ENCODE results near the gene KSR1. TPM values are rescaled to one million over a fixed set of nuclear protein-coding genes. Genes with fewer than 3 reads are reported as not detected.

Gene KSR1
- total RNA-seq, 1 experiment from 2014 or later = 41.7 TPM

- peaks cover 13% of the 10 kb centered on the region for H3K36me3 ChIP-seq (ENCODE audit: insufficient read depth, low read length, poor library complexity, severe bottlenecking)
- no peak for DNase-seq (ENCODE audit: low spot score)
- H3K27me3 ChIP-seq (replicated peaks; ENCODE audit: insufficient read depth, low read depth, low read length, poor library complexity) = no peaks in the 10 kb centered on the region
- no peak overlapping the region for H3K4me3 ChIP-seq (ENCODE audit: low read depth, low read length, poor library complexity, severe bottlenecking)
- no peaks in the 10 kb centered on the region for H3K4me1 ChIP-seq (ENCODE audit: insufficient read depth, low read length, poor library complexity, severe bottlenecking)
- CTCF ChIA-PET = no interaction called here
- no peaks in the 10 kb centered on the region for H3K9me3 ChIP-seq (ENCODE audit: low read depth, low read length, poor library complexity, severe bottlenecking)
- intact Hi-C loops (cut with micrococcal nuclease; ENCODE audit: unreplicated experiment) = no loop called here
- POLR2A ChIA-PET (ENCODE audit: low non-redundant PET) = no interaction called here
- no TSS peak for BruUV-seq (replicated peaks)
- no peak for TF ChIP-seq CTCF (conservative IDR thresholded peaks at IDR 0.05; ENCODE audit: low read depth, low read length)
- no peak for TF ChIP-seq EZH2 (IDR thresholded peaks at IDR 0.05; ENCODE audit: borderline replicate concordance, low read depth, low read length, poor library complexity, severe bottlenecking)
- H3K27ac ChIP-seq (ENCODE audit: low read depth, low read length, poor library complexity, severe bottlenecking) = no peak overlapping the region
Measured at GRCh38 chr17:27612160-27612770, 156.0 kb downstream of the KSR1 start.

- no peaks in the 10 kb centered on the region for H3K4me1 ChIP-seq (ENCODE audit: insufficient read depth, low read length, poor library complexity, severe bottlenecking)
- H3K27me3 ChIP-seq (replicated peaks; ENCODE audit: insufficient read depth, low read depth, low read length, poor library complexity) = no peaks in the 10 kb centered on the region
- H3K9me3 ChIP-seq (ENCODE audit: low read depth, low read length, poor library complexity, severe bottlenecking) = no peaks in the 10 kb centered on the region
- H3K27ac ChIP-seq (ENCODE audit: low read depth, low read length, poor library complexity, severe bottlenecking) = no peak overlapping the region
- BruUV-seq (replicated peaks) = no TSS peak
- no peak overlapping the region for H3K4me3 ChIP-seq (ENCODE audit: low read depth, low read length, poor library complexity, severe bottlenecking)
- ChIA-PET POLR2A (ENCODE audit: low non-redundant PET) (no interaction called here), CTCF (no interaction called here)
- DNase-seq (ENCODE audit: low spot score) = no peak
- TF ChIP-seq CTCF (conservative IDR thresholded peaks at IDR 0.05; ENCODE audit: low read depth, low read length) (no peak), EZH2 (IDR thresholded peaks at IDR 0.05; ENCODE audit: borderline replicate concordance, low read depth, low read length, poor library complexity, severe bottlenecking) (no peak)
- intact Hi-C loops (cut with micrococcal nuclease; ENCODE audit: unreplicated experiment) = no loop called here
- H3K36me3 ChIP-seq (ENCODE audit: insufficient read depth, low read length, poor library complexity, severe bottlenecking) = peaks cover 13% of the 10 kb centered on the region
Measured at GRCh38 chr17:27613433-27613832, 157.2 kb downstream of the KSR1 start.

GRCh38 chr17:27615121-27615520 lies 158.9 kb downstream of the KSR1 start:
- Histone ChIP-seq H3K4me3 (ENCODE audit: low read depth, low read length, poor library complexity, severe bottlenecking) (no peak overlapping the region), H3K36me3 (ENCODE audit: insufficient read depth, low read length, poor library complexity, severe bottlenecking) (peaks cover 13% of the 10 kb centered on the region), H3K4me1 (ENCODE audit: insufficient read depth, low read length, poor library complexity, severe bottlenecking) (no peaks in the 10 kb centered on the region), H3K27ac (ENCODE audit: low read depth, low read length, poor library complexity, severe bottlenecking) (no peak overlapping the region), H3K27me3 (replicated peaks; ENCODE audit: insufficient read depth, low read depth, low read length, poor library complexity) (no peaks in the 10 kb centered on the region), H3K9me3 (ENCODE audit: low read depth, low read length, poor library complexity, severe bottlenecking) (no peaks in the 10 kb centered on the region)
- BruUV-seq (replicated peaks) = no TSS peak
- ChIA-PET POLR2A (ENCODE audit: low non-redundant PET) (no interaction called here), CTCF (no interaction called here)
- no peak for DNase-seq (ENCODE audit: low spot score)
- no peak for TF ChIP-seq EZH2 (IDR thresholded peaks at IDR 0.05; ENCODE audit: borderline replicate concordance, low read depth, low read length, poor library complexity, severe bottlenecking)
- TF ChIP-seq CTCF (conservative IDR thresholded peaks at IDR 0.05; ENCODE audit: low read depth, low read length) = no peak
- intact Hi-C loops (cut with micrococcal nuclease; ENCODE audit: unreplicated experiment) = no loop called here
